MCF 10A (cell line): ENCODE data around the gene VEGFB. TPM values are rescaled to one million over a fixed set of nuclear protein-coding genes. Genes with fewer than 3 reads are reported as not detected.

Source experiments
- BruUV-seq: library from RNA; stranded (reverse); fragments of 400-500 nt; replicated peaks from 2 replicates; lab custom pipeline; 2021; lab: Mats Ljungman, UMichigan
- CTCF ChIA-PET: fragments of 300-600 bp; sonication (Branson Sonifier 250); formaldehyde crosslinking; extraction: SDS; loops from one replicate; lab custom pipeline; 2021; ENCODE audit warnings: antibody characterized with exemption, inconsistent platforms; lab: Yijun Ruan, JAX
- POLR2A ChIA-PET: fragments of 300-600, 350-650 bp; sonication (Branson Sonifier 250); formaldehyde crosslinking; extraction: SDS; loops from one replicate; lab custom pipeline; 2020; ENCODE audit warnings: antibody characterized with exemption, inconsistent platforms; lab: Yijun Ruan, JAX
- DNase-seq: peaks from one replicate; pipeline ENCODE4 v3.0.0-alpha.2; 2018; ENCODE audit not compliant: unreplicated experiment
- H3K27ac Mint-ChIP-seq: one replicate; pipeline ENCODE4 v1.8.0; 2022; ENCODE audit warnings: mild to moderate bottlenecking, low read depth, mixed read lengths; ENCODE audit not compliant: unreplicated experiment
- H3K27me3 Mint-ChIP-seq: one replicate; pipeline ENCODE4 v1.8.0; 2022; ENCODE audit warnings: mixed read lengths; ENCODE audit not compliant: insufficient read depth, unreplicated experiment
- H3K36me3 Mint-ChIP-seq: one replicate; pipeline ENCODE4 v1.8.0; 2022; ENCODE audit warnings: mild to moderate bottlenecking, moderate library complexity, mixed read lengths; ENCODE audit not compliant: insufficient read depth, unreplicated experiment
- H3K4me1 Mint-ChIP-seq: one replicate; pipeline ENCODE4 v1.8.0; 2022; ENCODE audit warnings: mixed read lengths; ENCODE audit not compliant: insufficient read depth, unreplicated experiment
- H3K4me3 Mint-ChIP-seq: one replicate; pipeline ENCODE4 v1.8.0; 2022; ENCODE audit warnings: mild to moderate bottlenecking, moderate library complexity, mixed read lengths; ENCODE audit not compliant: unreplicated experiment
- H3K9me3 Mint-ChIP-seq: one replicate; pipeline ENCODE4 v1.8.0; 2022; ENCODE audit warnings: mixed read lengths; ENCODE audit not compliant: unreplicated experiment
- intact Hi-C: fragments of 100-400 bp; cut with micrococcal nuclease; formaldehyde crosslinking; loops from 2 replicates; pipeline ENCODE4 v1.14.1; 2022
- total RNA-seq: library from RNA; stranded (reverse); gene quantifications from 2 replicates; pipeline ENCODE4 v1.2.3, GENCODE V29; 2022
- TF ChIP-seq, protein P1 (sequence below): fragments of 200-600 bp; IDR thresholded peaks from one replicate; pipeline ENCODE4 v1.8.0; 2022; ENCODE audit warnings: antibody characterized with exemption, mild to moderate bottlenecking; ENCODE audit not compliant: unreplicated experiment

Gene VEGFB
- total RNA-seq, 1 experiment from 2014 or later, result 46.0 TPM

DNA sequence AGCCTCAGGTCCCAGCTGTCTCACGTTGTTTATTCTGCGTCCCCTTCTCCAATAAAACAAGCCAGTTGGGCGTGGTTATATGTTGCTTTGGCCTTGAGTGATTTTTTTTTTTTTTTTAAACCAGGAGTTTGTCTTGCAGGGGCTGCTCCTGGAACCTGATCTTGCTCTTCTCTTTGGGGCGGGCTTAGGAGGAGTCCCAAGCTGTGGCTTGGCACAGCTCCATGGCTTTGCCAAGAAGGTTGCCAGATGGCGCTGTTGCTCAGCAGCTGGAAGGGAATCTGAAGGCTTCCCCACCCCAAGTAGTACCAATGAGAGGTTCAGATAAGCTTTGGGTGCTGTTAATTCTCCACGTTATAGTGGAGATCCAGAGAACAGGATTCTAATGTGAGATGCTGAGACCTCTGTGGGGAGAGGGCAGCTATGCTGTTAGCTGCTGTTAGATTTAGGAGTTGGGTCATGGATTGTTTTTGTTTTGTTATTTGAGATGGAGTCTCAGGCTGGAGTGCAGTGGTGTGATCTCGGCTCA lies 29.9 kb upstream of the VEGFB start:
- TF ChIP-seq, protein P1, sequence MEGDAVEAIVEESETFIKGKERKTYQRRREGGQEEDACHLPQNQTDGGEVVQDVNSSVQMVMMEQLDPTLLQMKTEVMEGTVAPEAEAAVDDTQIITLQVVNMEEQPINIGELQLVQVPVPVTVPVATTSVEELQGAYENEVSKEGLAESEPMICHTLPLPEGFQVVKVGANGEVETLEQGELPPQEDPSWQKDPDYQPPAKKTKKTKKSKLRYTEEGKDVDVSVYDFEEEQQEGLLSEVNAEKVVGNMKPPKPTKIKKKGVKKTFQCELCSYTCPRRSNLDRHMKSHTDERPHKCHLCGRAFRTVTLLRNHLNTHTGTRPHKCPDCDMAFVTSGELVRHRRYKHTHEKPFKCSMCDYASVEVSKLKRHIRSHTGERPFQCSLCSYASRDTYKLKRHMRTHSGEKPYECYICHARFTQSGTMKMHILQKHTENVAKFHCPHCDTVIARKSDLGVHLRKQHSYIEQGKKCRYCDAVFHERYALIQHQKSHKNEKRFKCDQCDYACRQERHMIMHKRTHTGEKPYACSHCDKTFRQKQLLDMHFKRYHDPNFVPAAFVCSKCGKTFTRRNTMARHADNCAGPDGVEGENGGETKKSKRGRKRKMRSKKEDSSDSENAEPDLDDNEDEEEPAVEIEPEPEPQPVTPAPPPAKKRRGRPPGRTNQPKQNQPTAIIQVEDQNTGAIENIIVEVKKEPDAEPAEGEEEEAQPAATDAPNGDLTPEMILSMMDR, result peak; percentile 83
- Mint-ChIP-seq H3K27ac (peak overlapping the region; percentile 37), H3K4me1 (peaks cover 12% of the 10 kb centered on the region), H3K4me3 (no peak overlapping the region), H3K36me3 (peaks cover 71% of the 10 kb centered on the region), H3K9me3 (no peaks in the 10 kb centered on the region), H3K27me3 (no peaks in the 10 kb centered on the region)
- ChIA-PET CTCF (interaction anchor here (0.6 to 4.4 kb wide), 26 partner anchors 8 to 1391 kb away, joined by 3 to 51 read pairs (median 4); partner anchors contain the start of genes FKBP2, MACROD1, NUDT22 and STIP1), POLR2A (interaction anchor here (0.5 to 2.3 kb wide), 17 partner anchors 10 to 187 kb away, joined by 3 to 11 read pairs (median 4); partner anchors contain the start of genes ESRRA, NUDT22, PPP1R14B and STIP1)
- BruUV-seq, result no TSS peak
- intact Hi-C loops, result loop anchor here (1.0 to 5.0 kb wide), 3 partner anchors 48 to 97 kb away; partner anchors contain the start of gene PLCB3
- peak; percentile 96 for DNase-seq

DNA sequence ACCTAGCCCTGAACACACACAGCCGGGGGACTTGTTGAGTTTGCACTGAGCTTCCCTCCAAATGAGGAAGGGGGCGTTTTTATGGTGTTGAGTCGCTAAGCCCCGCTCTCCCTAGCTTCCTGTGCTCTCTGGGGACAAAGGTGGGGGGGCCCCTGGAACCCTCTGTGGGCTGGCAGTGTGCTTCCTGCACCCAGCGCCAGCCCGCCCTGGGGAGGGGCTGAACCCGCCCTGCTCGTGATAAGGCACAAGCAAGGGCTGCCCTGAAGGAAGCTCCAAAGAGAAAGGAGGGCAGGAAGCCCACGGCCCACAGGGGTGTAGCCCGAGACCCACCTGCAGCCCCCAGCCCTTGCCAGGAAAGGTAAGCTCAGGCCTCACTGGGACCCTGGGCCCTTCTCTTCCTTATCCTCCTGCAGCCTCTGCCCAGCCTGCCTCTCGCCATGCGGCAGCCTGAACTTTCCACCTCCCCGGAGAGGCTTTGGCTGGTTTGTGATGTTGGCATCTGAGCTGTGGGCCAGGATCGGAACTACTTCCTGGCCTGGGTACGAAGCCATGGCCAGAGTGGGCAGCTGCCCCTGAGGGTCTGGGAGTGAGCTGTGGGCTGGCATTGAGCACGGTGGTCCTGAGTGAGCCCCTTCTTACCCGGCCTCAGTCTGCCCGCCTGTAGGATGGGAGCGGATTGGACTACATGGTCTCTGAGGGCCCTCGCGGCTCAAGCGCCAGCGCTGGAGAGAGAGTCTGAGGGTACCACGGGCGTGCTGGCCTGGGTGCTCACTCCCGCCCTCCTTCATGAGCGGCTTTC lies 27.7 kb upstream of the VEGFB start, which contains the start of gene FERMT3:
Gene FERMT3 (plus strand): TSS at position 265 of the 799 bp plus-strand sequence. CDS start 644 bp downstream, outside the sequence.
- POLR2A ChIA-PET, result interaction anchor here (0.6 to 2.3 kb wide), 8 partner anchors 8 to 25 kb away, joined by 3 to 8 read pairs (median 4); partner anchors contain the start of genes NUDT22, STIP1 and TRPT1
- CTCF ChIA-PET, result interaction anchor here (0.6 to 4.4 kb wide), 3 partner anchors 38 to 96 kb away, joined by 3 to 51 read pairs (median 5); no protein-coding TSS in a partner anchor
- Mint-ChIP-seq H3K4me1 (peaks cover 12% of the 10 kb centered on the region), H3K27me3 (no peaks in the 10 kb centered on the region), H3K4me3 (no peak within 1 kb of the TSS), H3K9me3 (no peaks in the 10 kb centered on the region), H3K36me3 (peaks cover 50% of the 10 kb centered on the region), H3K27ac (no peak within 1 kb of the TSS)
- TF ChIP-seq, protein P1, result no peak
- BruUV-seq, result no TSS peak
- no peak for DNase-seq
- intact Hi-C loops, result no loop called here

DNA sequence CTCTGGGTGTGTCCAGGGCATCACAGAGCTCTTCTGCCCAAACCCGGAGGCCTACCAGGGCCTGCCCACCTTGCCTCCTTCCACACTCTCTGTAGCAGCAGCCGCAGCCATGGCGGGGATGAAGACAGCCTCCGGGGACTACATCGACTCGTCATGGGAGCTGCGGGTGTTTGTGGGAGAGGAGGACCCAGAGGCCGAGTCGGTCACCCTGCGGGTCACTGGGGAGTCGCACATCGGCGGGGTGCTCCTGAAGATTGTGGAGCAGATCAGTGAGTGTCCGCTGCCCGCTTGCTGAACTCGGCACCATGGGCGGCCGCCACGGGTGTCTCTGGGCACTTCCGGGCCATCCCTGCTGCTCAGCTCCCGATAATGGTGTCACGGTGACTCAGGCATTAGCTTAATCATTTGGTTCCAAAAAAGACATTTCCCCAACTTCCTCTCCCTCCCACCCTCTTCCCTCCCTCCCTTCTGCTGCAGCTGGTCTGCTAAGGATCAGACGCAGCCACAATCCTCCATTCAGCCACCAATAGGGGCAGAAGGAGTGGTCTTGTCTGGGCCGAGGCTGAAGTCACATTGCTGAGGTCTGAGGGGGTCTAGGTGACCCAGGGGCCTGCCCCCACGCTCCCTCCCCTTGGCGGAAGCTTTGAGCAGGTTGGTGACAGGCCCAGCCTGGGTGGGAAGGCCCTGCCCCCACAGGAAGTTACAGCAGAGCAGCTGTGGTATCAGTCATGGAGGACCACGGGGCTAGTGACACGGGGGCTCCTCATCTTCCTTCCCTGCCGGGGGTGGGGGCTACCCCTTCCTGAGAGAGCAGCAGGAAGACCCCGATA lies 26.9 kb upstream of the VEGFB start:
- Mint-ChIP-seq H3K36me3 (peaks cover 42% of the 10 kb centered on the region), H3K27me3 (no peaks in the 10 kb centered on the region), H3K27ac (no peak overlapping the region), H3K4me1 (peaks cover 12% of the 10 kb centered on the region), H3K9me3 (no peaks in the 10 kb centered on the region), H3K4me3 (no peak overlapping the region)
- no peak for DNase-seq
- TF ChIP-seq, protein P1, result no peak
- intact Hi-C loops, result no loop called here
- POLR2A ChIA-PET, result interaction anchor here (0.5 to 1.4 kb wide), 7 partner anchors 12 to 427 kb away, joined by 3 to 7 read pairs (median 4); partner anchors contain the start of genes NUDT22, STIP1 and TRPT1
- no TSS peak for BruUV-seq
- CTCF ChIA-PET, result interaction anchor here (0.6 to 4.4 kb wide), 3 partner anchors 17 to 95 kb away, joined by 3 to 51 read pairs (median 3); no protein-coding TSS in a partner anchor
